Body of pancreas (tissue), 4 donors: ENCODE data around the gene NQO2.

Experiments used
- CTCF ChIP-seq, 7 experiments: fragments of 450-650 bp in 4 of 7; fragments of 200-600 bp in 3 of 7; sonication (generic) in 3 of 7; IDR thresholded peaks; one replicate each; pipeline ENCODE4 v1.5.1; 2016 to 2019; ENCODE audit warnings: antibody characterized with exemption in 7 of 7
- POLR2A ChIP-seq, 3 donors: fragments of 450-650 bp; IDR thresholded peaks; one replicate each; pipeline ENCODE4 v1.6.1; 2016; ENCODE audit warnings: antibody characterized with exemption in 3 of 3, mild to moderate bottlenecking in 2 of 3

GRCh38 chr6:2953098-2953497 is 46.6 kb upstream of the NQO2 start:
- TF ChIP-seq CTCF (IDR thresholded peaks at IDR 0.05), result no peak
- no peak for TF ChIP-seq POLR2A (IDR thresholded peaks at IDR 0.05)
